Esophagus mucosa (tissue), 1 donor: ENCODE data around the gene PATL2. TPM values are rescaled to one million over a fixed set of nuclear protein-coding genes. Genes with fewer than 3 reads are reported as not detected.
"Not testable (repeated sequence)": the region's sequence is repeated elsewhere in the genome, so short reads cannot be mapped to it uniquely, and the experiment has no call there.

Source experiments
- ATAC-seq: fragments of 200-7000 bp; cut with Tn5 transposase; one replicate; pipeline ENCODE4 v1.9.1; 2020
- total RNA-seq: library from RNA; stranded (reverse); gene quantifications from one replicate; pipeline ENCODE4 v1.2.4, GENCODE V29; 2023
- donor health status: DM: yes; HTN: yes; CAD: no.

PATL2 gene
- total RNA-seq, 1 donor from 2014 or later = 1.2 TPM

DNA sequence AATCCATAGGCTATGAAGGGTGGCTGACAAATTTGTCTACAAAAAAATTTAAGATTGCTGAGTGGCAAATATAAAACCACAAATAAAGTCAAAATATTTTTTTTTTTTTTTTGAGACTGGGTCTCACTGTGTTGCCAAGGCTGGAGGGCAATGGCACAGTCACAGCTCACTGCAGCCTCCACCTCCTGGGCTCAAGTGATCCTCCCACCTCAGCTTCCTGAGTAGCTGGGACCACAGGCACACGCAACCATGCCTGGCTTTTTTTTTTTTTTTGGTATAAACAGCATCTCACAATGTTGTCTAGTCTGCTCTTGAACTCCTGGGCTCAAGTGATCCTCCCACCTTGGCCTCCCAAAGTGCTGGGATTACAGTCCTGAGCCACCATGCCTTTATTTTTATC, 20.9 kb downstream of the PATL2 start:
- ATAC-seq = not testable (repeated sequence)

DNA sequence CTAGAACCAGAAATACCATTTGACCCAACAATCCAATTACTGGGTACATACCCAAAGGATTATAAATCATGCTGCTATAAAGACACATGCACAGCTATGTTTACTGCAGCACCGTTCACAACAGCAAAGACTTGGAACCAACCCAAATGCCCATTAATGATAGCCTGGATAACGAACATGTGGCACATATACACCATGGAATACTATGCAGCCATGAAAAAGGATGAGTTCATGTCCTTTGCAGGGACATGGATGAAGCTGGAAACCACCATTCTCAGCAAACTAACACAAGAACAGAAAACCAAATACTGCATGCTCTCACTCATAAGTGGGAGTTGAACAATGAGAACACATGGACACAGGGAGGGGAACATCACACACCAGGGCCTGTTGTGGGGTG, 21.8 kb downstream of the PATL2 start:
- ATAC-seq = not testable (repeated sequence)

GRCh38 chr15:44682809-44683682, 28.1 kb downstream of the PATL2 start:
- ATAC-seq = peak; percentile 42

DNA sequence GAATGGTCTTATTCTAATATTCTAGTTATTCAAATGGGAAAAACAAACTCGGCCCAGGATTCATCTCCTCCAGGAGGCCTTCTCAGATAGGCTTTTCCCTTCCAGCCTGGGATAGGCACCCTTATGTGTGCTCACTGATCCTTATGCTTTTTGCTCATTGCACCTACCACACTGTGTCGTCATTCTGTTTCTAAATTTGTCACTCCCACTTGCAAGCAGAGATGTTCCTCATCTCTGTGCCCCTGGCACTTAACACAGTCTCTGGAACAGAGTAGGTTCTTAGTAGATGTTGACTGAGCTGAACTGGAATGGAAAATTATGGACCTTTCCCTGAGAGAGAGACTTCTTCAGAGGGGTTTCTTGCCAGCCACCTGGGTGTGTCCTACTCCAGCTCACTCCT, 28.9 kb downstream of the PATL2 start:
- no peak for ATAC-seq

- peak; percentile 49 for ATAC-seq
Observed at GRCh38 chr15:44676676-44677075, 34.4 kb downstream of the PATL2 start.

- no peak for ATAC-seq
Observed at GRCh38 chr15:44675911-44676310, 35.2 kb downstream of the PATL2 start.

GRCh38 chr15:44673639-44674038, 37.5 kb downstream of the PATL2 start:
- ATAC-seq = no peak

DNA sequence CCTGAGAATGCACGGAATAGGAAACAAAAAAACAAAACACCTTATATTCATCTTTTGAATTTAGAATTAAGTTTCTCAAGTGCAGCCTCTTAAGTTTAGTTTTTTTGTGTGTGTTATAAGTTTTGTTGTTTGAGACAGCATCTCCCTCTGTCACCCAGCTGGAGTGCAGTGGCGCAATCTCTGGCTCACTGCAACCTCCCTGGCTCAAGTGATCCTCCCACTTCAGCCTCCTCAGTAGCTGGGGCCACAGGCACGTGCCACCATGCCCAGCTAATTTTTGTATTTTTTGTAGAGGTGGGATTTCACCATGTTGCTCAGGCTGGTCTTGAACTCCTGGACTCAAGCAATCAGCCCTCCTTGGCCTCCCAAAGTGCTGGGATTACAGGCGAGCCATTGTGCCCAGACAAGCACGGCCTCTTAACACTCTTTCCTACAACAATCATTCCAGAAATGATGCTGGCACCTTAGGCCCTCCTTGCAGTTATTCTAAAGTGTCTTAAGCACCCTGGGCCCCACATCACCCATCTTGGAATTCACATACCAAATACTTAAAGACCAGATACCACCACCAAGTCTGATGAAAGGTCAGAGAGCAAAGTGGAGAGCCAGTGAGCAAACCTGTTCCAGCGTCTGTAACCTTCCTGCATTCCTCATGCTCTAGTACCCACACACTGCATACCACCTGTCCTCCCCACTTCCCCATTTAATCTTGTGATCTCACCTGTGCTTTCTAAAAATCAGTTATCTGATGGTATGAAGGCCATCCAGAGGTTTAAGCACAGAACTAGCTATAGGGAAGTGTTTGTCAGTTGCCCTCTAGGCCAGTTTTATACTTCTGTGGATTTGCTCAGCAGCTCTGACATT, 40.8 kb downstream of the PATL2 start:
- no peak for ATAC-seq

DNA sequence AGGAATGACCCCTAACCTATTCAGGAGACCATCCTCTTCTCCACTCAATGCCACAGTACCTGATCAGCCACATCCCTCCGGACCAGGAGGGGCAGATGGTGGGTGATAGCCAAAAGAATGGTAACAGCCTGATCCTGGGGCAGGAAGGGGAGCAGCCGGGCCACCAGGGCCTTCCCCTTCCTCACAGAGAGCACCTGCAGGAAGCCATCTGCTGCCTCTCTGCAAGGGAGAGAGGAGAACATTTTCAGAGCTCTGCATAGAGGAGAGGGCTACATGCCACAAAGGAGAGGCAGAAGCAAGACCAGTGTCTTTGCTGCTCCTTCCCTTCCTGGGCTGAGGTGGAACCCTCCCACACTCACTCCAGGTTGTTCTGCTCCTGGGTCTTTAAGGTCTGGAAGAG, 42.2 kb downstream of the PATL2 start:
- no peak for ATAC-seq

GRCh38 chr15:44667039-44667360, 44.1 kb downstream of the PATL2 start:
- no peak for ATAC-seq

GRCh38 chr15:44666210-44667038, 44.7 kb downstream of the PATL2 start:
- no peak for ATAC-seq

DNA sequence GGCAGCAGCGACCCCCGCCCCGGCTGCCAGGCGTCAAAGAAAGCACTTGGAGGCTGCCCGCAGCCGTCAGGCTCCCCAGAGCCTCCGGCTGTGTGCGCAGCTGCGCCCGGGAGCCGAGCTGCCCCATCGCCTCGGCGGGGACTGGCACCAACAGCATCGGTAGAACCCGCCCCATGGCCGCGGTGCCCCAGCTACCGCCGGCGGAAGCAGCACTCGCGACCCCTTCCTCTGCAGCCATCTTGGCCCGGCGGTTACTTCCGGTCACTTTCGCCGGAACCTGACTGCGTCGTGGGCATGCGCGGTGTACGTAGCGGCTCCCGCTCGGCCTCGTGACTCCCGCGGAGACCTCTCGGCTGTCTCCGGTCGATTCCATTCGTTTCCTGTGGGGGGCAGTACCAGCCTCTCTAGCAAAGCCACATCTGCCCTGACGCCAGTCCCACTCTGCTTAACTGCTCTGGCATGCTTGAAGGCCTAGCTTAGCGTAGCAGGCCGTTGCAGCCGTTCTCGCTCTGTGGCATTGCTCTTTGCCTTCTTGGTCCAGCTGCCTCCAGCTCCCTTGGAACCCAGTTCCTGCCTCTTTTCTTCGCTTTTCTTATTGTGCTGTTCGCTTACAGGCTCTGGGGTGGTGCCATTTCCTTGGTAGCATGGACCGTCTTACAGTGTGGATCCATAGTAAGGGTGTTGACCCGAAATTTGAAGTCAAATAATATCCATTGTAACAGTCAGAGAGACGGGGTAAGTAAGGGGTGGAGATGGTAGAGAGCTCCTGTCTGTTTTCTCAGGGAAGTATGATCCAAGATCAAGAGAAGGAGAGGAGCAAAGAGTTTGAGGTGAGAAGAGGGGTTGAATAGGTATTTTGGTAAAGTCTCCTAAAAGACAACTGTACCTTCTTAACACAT, 47.5 kb downstream of the PATL2 start, which contains the start of gene SPG11:
TSS of gene SPG11 (minus strand) at position 253 of the 899 bp plus-strand sequence. CDS start at position 238, 15 bp downstream.
- ATAC-seq = peak; percentile 98

- ATAC-seq = peak; percentile 69
Observed at GRCh38 chr15:44662478-44663409, 48.4 kb downstream of the PATL2 start.

DNA sequence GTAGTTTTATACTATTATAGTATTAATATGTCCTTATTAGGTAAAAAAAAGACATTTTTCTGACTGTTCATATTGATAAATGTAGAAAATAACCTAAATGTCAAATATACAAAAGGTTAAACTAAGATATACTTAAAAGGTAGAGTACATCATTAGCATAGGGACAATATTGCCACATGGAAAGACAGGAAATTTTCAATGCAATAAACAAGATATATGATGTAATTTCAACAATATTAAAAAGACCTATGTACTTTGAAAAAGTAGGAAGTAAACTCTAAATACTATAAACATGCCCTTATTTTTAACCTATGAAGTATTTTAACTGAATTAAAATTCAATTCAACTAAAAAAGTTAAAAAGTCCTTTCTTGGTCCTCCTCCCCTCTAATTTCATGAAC, 49.5 kb downstream of the PATL2 start:
- ATAC-seq = no peak

- no peak for ATAC-seq
Observed at GRCh38 chr15:44659056-44659455, 52.1 kb downstream of the PATL2 start.

DNA sequence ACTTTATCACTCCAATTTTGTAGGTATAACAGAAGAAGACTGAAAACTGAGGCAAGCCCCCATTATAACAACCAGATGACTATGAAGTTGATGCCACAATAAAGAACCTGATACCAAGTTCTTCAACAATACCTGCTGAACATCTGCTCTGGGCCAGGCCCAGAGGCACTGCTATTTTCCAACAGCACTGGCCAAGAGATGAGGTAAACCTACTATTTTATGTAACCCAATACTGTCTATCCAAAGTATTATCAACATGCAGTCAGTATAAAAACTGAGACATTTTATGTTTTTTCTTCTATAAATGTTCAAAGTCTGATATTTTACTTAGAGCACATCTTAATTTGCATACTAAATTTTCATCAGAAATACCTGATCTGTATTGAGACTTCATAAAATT, 53.7 kb downstream of the PATL2 start:
- no peak for ATAC-seq

GRCh38 chr15:44656913-44657312, 54.2 kb downstream of the PATL2 start:
- ATAC-seq = no peak

DNA sequence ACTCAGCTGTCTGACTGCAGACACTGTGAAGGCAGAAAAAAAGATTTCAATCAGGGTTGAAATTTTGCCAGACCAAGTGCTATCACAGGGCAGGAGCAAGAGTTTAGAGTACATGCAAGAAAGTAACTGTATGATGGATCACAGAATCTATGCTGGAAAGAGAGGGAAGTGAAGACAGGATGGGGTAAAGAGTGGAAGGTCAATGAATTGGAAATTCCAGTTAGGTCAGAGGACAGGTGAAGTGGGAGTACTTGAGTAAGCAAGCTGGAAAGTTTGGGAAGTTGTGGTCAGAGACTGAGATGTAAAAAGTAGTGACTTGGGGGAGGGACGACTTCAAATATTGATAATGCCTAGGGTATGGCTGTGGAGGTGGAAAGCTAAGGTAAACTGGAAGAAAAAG, 54.8 kb downstream of the PATL2 start:
- no peak for ATAC-seq

- no peak for ATAC-seq
Observed at GRCh38 chr15:44654858-44655257, 56.3 kb downstream of the PATL2 start.

DNA sequence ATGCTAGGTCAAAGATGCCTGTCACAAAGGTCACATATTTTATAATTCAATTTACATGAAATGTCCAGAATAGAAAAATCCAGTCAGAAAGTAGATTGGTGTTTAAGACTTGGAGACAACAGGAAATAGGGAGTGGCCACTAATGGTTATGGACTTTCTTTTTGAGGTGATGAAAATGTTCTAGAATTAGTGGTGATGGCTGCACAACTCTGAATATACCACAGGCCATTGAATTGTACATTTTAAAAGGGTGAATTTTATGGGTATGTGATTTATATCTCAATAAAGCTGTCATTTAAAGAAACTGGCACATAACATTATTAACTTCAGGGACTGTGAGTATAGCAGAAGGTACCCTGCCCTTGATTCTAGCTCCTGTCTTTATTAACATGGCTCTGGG, 63.5 kb downstream of the PATL2 start:
- ATAC-seq = no peak
